ENCODE data around the gene PIP4K2B. TPM values are rescaled to one million over a fixed set of nuclear protein-coding genes. Genes with fewer than 3 reads are reported as not detected.

The PIP4K2B gene
- total and polyA plus RNA-seq, 9 of the 15 experiments (the other 6 are each of a cell fraction or from before 2014, with no cell fraction given) = 3.7 to 29.9 (median 23.0) TPM

GRCh38 chr17:38748892-38749222, 50.5 kb downstream of the PIP4K2B start:
- H3K4me1 ChIP-seq (replicated peaks in 1 of 2; ENCODE audit: control insufficient read depth in 2 of 2, insufficient read depth in 2 of 2, low read length in 2 of 2) = peaks cover 24 to 60% of the 10 kb centered on the region in 2 experiments
- peaks cover 4% of the 10 kb centered on the region for H3K9me1 ChIP-seq (ENCODE audit: control insufficient read depth, insufficient read depth, low read length)
- CTCF ChIA-PET (ENCODE audit: low intra/inter-chr PET ratio) = no interaction called here
- peak overlapping the region; percentile 67 for H2AFZ ChIP-seq (ENCODE audit: low read depth, low read length)
- POLR2A ChIA-PET = interaction anchor here (0.6 to 1.1 kb wide), 2 partner anchors 20 to 172 kb away, joined by 4 read pairs; no protein-coding TSS in a partner anchor
- no peak for TF ChIP-seq NBN (IDR thresholded peaks at IDR 0.05; ENCODE audit: low read depth)
- TF ChIP-seq ZBTB7A (IDR thresholded peaks at IDR 0.05; ENCODE audit: borderline replicate concordance, control insufficient read depth, low read depth, low read length) = peak; percentile 30; the same call in 1 of the 2 replicates
- 0 out of 2 replicates have a peak, but pooled peaks have one; percentile 4 for TF ChIP-seq EGR1 (conservative IDR thresholded peaks at IDR 0.05)
- 0 out of 4 replicates have a peak, but pooled peaks of 1 of the 2 experiments have one; percentile 6 for TF ChIP-seq SIN3A (IDR thresholded peaks at IDR 0.05; ENCODE audit: borderline replicate concordance in 2 of 2, control insufficient read depth in 1 of 2, low read depth in 2 of 2, low read length in 2 of 2)
- no peak for TF ChIP-seq ELF1 (tag; IDR thresholded peaks at IDR 0.05)
- peak; percentile 34 for TF ChIP-seq CCNT2 (IDR thresholded peaks at IDR 0.05; ENCODE audit: borderline replicate concordance, extremely low read depth, insufficient read length, low read depth, low read length)
- H3K9ac ChIP-seq (ENCODE audit: insufficient read depth in 1 of 2, low read depth in 2 of 2, low read length in 2 of 2) = peak overlapping the region; percentile 90 to 92
- no peak for DNase-seq (ENCODE audit: extremely low read depth in 1 of 4, low spot score in 3 of 4)
- no TSS peak for BruUV-seq (replicated peaks)
- no peak for ATAC-seq
- H3K9me3 ChIP-seq (replicated peaks; ENCODE audit: control insufficient read depth, insufficient read depth, low read depth, low read length) = no peaks in the 10 kb centered on the region
- in situ Hi-C loops (cut with MboI) (no loop called here), intact Hi-C loops (cut with micrococcal nuclease) (no loop called here)
- peaks cover 9% of the 10 kb centered on the region for H4K20me1 ChIP-seq (replicated peaks; ENCODE audit: control insufficient read depth, insufficient read depth, low read length)
- peak overlapping the region; percentile 86 for H3K27ac ChIP-seq (ENCODE audit: extremely low read depth, low read depth, low read length)
- no peak for FAIRE-seq
- H3K27me3 ChIP-seq (ENCODE audit: control insufficient read depth in 2 of 2, insufficient read depth in 2 of 2, low read length in 2 of 2) = no peaks in the 10 kb centered on the region
- H3K4me3 ChIP-seq = peak overlapping the region; percentile 74
- peak overlapping the region; percentile 86 for H3K4me2 ChIP-seq (ENCODE audit: insufficient read depth, low read length)
- peaks cover 84% of the 10 kb centered on the region for H3K79me2 ChIP-seq (ENCODE audit: control insufficient read depth, insufficient read depth, low read length)
- 23% methylated on average over 4 of the region's 32 CpGs for WGBS (ENCODE audit: insufficient coverage, low coverage, missing lambda C conversion rate)
- peaks cover 6% of the 10 kb centered on the region for H3K36me3 ChIP-seq (ENCODE audit: control insufficient read depth, insufficient read depth, low read length)
